GM21576 (cell line): ENCODE data around the gene SPDEF.

Experiments
- ATAC-seq: cut with Tn5 transposase; IDR thresholded peaks from one replicate; pipeline ENCODE4 v1.9.1; 2021; ENCODE audit warnings: mild to moderate bottlenecking, moderate library complexity; ENCODE audit not compliant: unreplicated experiment

SPDEF gene

DNA sequence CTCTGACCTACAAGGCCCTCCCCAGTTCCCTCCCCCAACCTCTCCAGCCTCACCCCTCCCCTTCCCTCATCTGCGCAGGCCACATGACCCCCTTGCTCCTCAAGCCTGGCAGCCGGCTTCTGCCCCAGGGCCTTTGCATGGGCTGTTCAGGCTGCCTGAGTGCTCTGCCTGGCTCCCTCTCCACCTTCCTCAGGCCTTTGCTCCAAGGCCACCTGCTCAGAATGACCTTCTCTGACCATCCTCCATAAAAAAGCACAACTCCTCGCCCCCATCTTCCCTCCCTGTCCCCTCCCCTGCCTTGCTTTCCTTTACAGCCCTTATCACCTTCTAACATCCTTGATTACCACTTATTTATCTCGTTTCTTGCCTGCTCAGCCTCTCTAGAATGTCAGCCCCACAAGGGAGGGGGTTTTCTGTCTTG lies 38.7 kb downstream of the SPDEF start:
- no peak for ATAC-seq

DNA sequence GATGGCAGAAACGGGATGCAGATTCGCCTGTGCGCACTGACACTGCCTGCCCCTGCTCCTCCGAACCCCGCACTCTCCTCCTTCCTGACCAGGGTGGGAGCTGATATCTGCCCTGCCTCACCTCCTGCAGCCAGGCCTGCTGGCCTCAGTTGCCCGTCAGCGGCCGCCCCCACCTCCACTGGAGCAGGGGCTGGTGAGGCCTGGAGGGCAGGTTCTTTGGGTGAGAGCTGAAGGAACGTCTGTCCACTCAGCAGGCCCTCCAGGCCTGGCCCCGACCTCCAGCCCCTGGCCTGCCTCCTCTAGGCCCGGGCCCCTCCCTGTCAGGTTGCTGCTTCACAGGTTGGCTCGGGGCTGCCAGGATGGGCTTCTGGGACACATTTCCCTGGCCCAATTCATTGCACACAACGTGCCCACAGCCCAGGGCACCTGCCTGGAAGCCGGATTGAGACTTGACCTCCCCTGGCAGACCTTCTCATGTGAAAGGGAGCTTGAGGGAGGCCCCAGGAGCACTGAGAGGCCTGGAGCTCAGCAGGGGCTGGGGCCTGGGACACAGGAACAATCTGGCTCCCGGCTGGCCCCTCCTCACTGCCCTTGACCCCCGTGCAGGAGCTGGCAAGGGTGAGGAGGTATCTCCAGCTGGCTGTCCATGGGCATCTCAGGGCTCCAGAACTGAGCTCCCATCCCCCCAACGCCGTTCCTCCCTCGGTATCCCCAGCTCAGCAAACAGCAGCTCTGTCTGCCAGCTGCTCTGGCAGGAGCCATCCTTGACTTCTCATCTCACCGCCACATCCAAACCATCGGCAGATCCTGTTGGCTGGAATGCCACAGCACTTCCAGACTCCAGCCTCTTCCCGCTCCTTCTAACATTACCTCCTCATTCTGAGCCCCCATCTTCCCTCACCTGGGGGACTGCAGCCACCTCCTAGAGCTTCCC lies 39.5 kb downstream of the SPDEF start:
- ATAC-seq = no peak

DNA sequence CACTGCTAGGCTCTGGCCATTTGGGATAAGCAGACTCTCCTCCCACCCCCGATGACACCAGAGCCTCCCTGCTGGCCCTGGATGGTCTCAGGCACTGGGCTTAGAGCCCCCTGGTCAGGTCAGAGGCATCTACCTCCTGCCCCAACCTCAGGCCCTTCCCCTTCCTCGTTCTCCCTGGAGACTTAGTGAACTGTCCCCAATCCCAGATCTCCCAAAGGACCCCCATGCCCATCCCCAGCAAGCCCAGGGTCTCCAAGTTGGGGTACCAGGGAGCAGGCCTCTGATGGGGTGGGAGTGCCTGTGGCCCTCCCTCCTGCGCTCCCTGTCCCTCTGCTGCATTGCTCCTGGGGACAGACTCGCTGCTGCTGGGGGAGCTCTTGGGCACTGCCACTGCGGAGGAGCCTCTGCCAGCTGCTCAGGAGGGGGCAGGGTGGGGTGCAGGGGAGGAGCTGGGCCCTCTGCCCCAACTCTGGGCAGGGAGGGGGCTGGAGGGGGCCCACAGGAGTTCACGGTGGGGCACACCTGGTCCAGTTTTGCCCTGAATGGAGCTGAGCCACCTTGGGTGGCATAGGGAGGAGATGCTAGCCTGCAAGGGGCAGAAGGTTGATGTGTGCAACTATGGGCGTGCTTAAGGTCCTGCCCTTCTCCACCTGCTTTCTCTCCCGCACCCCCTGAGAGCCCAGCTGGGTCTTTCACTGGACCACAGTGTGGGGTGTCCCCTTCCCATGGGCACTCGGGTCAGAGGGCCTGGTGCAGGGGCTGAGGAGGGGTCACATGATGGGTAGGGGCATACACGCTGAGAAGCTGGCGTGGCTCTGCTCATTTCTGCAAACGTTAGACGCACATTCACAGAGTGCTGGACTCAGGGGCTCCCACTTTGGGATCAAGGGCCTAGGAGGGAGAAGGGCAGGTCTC lies 40.4 kb downstream of the SPDEF start:
- no peak for ATAC-seq

DNA sequence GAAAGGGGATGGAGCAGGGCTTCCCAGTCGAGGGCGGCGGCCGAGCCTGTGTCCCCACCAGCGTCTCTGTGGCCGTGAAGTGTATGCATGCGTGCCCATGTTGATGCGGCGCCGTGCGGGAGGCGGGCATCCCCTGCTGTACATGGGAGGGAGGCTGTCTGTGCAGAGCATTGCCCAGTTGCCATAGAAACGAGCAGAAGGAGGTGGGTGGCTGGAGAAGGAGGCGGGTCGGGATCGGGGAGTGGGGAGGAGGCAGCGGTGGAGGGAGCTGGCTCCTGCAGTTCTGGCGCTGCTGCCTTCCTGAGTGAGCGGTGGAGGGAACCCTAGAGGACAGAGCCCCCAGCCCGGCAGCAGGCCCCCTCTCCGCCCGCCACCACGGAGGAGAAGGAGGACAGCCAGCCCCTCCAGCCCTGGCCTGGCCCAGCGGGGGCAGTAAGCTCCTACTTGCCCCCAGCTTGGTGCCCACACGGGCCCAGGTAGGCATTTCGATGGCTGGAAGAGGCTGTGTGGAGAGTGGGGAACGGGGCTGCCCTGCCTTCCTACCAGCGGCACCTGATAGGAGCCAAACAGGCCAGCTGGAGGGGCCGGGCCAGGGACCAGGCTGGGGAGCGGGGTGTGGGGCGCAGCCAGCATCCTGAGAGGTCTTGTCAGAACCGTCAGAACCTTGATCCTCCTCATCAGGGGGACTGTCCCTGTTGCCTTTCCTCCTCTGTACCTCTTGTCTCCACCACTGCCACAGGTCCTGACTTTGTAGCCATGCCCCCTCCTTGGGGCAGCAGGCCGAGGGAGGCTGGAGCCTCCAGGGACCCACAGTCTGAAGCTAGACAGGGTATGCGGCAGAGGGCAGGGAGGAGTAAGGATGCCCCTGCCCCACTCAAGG lies 41.3 kb downstream of the SPDEF start:
- ATAC-seq = no peak

DNA sequence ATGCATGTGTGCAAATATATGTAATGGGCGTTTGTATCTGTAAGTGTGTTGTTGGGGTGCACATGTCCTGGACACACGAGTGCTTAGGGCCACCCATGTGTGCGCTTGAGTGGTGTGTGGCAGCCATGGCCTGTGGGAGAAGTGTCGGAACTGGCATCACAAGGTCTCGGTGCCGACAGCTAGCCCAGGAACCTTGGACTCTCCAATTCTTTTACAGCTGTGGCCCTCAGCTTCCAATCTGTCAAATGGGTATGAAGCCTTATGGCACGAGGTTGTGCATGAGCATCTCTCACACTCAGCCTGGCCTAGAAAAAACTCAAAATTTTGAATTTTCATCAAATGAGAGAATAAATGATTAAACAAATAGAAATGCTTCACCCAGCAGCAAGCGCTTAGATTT lies 42.0 kb downstream of the SPDEF start:
- ATAC-seq = no peak

DNA sequence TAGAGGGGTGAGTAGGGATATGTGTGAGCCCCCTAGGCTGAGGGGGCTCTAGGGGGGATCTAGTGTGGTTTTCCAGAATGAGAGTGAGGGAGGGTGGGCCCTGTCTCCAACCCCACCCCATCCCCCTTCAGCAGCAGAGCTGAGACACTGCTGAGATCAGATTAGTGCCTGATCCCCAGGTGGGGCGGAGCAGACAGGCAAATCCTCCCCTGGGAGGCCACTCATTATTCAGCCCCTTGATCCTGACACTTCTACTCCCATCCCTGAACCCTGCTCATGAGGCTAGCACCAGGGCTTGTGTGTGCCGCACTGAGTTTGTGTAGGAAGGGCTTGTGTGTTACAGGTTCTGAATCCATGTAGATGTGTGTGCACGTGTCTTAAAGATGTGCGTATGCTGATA lies 42.5 kb downstream of the SPDEF start:
- no peak for ATAC-seq

DNA sequence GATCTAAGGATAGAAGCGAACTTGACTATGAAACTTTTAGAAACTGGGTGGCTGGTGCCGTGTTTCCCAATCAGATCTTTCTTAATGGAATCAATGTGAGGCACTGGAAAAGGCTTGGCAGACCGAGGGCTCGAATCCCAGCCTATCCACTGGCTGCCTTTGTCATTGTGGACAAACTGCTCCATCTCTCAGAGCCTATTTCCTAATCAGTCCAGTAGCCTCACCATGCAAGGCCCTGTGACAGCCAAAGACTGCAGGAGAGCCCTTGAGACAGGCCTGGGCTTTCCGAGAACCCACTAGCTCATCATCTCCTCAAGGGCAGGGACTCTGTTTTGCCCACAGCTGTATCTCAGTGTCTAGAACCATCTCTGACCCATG lies 43.4 kb downstream of the SPDEF start:
- ATAC-seq = no peak

DNA sequence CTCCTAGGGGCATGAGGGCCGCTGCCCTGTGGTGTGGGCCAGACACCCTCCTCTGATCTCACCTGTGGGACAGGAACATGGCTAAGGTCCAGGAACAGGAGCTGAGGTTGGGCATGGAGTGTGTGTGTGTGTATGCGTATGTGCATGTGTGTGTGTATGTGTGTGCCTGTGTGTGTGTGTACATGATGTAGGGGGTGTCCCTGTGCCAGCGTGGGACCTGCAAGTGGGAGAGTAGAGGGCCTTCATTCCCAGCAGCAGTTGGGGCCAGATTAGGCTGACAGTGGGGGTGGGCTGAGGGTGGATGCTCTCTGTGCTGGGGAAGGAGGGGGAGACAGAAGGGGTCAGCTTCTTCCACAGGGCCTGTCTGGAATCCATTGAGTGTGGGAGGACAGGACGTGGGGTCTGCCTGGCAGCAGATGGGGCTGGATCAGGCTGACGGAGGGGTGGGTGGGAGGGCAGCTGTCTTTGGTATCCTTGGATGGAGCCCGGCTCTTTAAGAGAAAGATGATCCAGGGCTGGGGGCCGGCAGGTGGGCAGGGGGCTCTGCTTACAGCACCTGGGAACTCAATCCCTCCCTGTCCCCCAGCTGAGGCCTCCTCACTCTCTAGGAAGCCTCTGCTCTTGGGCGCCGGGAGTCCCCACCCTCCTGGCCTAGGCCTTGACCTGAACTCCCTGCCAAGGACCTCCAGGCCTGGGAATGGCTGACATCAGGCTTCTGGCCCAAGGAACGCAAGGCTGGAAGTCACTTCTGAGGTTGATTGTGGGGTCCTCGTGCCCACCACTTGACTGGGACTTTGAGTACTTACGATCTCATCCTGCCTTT lies 44.0 kb downstream of the SPDEF start:
- ATAC-seq = no peak

DNA sequence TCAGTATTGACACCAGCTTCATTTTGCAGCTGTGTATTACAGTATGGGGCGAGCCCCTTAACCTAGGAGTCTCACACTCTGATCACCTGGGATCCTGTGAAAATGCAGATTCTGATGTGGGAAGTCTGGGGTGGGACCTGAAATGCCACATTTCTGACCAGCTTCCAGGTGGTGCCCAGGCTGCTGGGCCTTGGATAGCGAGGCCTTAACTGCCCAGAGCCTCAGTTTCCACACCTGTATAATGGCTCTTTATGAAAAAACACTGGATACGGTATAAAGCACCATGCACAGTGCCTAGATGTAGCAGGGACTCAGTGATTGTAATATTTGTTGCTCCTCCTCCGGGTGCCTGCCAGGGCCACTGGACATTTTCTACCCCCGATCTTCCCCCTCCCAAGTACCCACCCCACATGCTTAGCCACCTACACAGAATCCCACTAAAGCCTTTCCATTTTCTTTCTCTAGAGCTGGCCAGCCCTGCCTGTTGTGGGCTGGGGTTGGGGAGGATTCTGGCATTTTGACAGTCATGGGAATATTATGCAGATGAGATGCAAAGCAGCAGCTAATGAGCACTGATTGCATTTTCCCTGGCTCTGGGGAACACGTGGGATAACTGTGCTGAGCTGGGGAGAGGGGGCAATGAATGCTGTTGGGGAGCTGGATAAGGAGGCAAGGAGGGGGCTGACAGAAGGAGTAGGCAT lies 44.8 kb downstream of the SPDEF start:
- ATAC-seq = no peak

DNA sequence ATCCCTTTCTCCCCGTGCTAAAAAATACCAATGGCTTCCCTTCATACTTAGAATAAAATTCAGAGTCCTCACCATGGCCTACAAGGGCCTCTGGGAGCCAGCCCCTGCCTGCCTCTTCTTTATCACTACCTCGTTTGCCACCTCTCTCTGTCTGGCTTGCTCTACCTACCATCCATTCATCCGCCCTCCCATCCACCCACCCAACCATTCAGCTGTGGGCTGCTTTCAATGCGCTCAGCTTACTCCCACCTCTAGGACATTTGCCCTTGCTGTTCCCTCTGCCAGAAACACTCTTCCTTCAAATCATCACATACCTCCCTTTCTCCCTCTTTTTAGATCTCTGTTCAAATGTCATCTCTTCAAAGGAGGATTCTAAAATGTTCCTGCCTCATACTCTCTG lies 45.8 kb downstream of the SPDEF start:
- ATAC-seq = no peak

DNA sequence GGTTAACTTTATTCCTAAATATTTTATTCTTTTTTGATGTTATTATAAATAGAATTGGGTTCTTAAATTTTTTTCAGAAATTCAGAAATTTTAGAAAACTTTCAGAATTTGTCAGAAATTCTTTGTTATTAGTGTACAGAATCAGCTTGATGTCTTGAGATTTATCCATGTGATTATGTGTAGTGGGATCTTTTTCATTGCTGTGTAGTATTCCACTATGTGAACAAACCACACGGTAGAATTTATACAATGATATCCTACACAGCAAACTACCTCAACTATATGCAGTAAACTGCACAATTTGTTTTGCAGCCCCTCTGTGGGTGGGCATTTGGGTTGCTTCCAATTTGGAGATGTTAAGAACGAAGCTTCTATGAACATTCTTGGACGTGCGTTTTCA lies 46.3 kb downstream of the SPDEF start:
- no peak for ATAC-seq

DNA sequence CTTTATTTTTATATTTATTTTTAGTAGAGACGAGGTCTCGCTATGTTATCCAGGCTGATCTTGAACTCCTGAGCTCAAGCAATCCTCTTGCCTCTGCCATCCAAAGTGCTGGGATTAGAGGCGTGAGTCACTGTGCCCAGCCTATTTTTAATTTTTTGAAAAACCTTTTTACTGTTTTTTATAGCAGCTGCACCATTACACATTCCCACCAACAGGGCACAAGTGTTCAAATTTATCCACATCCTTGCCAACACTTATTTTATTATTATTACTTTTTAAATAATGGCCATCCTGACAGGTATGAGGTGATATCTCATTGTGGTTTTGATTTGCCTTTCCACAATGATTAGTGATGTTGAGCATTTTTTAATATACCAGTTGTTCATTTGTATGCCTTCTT lies 47.7 kb downstream of the SPDEF start:
- ATAC-seq = no peak

DNA sequence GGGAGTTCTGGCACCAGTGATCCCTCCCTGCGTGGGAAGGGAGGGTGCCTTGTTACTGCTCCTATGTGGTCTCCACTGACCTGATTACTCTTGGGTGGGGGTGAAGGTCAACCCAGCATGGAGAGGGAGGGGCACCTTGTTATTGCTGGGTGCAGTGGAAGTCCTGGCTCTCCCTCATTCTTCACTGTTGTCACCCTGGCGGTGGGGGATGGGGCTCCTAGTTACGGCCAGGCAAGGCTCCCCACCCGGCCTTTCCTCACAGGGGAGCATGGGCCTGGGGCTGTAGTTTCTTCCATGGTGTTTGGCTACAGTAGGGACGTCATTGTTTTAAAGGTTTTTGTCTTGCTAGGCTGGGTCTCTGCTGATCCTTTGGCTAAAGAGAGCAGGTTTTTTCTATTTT lies 49.4 kb downstream of the SPDEF start:
- no peak for ATAC-seq

DNA sequence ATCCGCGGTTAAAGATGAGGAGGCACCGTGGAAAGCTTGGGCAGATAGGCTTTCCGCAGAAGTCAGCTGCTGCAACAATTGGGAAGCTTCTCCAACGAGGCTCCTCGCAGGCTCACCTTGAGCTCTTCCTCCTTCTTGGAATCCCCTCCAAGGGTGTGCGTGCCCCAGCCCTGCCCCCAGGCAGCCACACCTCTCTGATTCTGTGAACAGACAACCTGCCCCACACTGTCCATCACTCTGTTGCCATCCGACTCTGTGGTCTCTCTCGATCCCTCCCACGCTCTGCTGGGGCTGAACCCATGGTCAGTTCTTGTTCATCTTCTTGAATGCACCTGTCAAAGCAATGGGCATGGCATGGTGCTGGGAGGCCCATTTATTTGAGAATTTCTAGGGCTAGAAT lies 58.7 kb downstream of the SPDEF start:
- no peak for ATAC-seq

DNA sequence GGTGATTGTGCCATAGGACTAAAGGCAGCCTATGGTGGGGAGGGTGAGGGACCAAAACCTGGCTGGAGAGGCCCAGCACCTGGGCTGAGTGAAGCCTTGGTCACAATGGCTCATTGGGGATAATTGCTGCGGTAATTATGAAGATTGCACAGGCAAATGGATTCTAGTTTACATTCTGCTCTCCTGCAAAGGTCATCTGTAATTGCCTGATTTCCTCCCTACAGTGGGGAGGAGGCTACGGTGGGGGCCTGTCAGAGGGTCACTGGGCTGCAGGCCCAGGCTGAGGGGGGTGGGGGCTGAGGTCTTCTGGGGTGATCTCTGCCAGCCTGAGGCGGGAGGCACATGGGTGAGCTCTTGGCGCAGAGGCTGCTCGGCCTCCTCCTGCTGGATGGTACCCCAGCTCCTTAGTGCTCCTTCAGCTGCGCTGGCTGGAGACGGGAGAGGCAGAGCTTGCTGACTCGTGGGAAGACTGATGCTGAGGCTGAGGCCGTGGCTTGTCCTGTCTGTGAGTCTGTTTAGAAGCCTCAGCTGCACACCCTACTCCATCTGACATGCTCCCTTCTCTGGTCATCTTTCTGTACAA lies 59.9 kb downstream of the SPDEF start:
- ATAC-seq = no peak

DNA sequence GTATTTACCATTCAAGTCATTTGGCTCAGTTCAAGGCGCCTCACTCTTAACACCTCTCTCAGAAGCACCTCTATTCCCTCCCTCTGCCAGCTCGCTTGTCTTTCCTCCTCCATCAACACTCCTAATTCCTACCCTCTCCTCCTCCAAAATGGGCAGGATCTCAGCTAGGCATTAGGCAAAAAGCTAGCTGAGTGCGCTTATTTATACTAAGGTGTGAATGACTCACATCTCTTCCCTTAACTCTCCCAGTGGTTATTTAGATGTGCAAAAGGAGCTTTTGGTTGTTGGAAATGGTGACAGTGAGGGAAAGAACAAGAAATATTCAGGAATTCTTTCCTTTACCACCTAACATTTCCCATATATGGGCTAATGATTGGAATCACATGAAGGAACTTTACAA lies 61.2 kb downstream of the SPDEF start:
- no peak for ATAC-seq

DNA sequence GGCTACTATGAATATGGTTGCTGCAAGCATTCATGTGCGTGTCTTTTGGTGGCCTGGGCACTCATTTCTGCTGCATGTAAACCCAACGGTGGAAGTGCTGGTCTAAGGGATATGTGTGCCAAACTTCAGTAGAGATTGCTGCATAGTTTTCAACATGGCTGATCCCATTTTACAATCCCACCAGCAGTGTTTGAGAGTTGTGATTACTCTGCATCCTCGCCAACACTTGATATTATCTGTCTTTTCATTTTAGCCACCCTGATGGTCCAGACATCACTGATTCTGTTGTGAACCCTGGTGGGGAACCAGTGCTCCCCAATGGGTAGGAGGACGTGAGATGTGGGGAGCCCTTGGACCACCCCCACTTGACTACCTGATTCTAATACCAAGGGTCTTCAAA lies 62.8 kb downstream of the SPDEF start:
- ATAC-seq = no peak

DNA sequence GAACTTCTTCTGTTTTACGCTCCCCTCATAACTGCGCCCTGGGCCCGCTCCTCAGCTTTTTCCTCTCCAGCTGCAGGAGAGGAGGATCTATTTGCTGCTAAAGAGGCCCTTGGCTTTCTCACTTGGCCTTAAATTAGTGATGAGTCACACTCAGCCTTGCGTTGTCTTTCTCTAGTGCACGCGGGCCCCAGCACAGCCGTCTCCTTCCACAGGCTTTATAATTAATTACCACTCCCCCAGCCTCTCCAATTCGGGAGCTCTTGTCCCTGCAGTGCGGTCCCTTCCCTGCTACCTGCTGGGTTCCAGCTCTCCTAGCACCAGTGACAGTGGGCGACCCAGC lies 65.1 kb downstream of the SPDEF start:
- ATAC-seq = no peak

DNA sequence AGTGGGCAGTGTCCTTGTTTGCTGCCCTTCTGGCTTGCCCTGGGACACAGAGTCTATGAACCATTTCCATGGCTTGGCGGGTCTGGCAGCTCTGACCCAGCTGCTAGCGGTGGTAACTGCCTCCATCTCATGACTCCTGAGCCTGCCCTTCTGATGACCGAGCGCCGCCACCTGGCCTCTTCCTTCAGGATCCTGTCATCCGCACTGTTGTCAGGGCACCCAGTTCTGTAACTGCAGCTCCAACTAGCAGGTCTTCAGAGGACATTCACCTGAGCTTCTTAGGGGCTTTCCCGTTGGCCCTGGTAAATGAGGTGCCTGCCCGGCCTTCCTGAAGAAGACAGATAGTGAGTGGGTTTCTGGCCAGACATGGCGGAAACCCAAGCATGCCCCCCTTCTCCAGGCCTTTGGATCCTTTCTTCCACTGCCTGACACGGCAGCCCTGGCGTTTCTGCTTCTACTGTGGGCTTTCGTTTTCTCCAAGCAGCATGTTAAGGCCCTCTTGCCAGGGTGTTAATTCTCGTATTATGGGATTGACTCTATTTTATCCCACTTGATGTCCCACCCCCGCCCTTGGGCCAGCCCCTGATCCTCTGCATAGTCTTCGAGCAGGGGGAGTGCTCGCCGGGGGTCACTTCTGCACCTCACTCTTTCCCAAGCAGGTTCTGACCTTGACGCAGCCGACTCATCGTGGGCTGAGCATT lies 65.6 kb downstream of the SPDEF start:
- ATAC-seq = no peak
